DMS79 (cell line): ENCODE data around the gene KIF17.

Source experiments
- DNase-seq: peaks from one replicate; lab custom pipeline; 2025; lab: John Stamatoyannopoulos, UW

KIF17 gene

GRCh38 chr1:20710469-20711284, 7.1 kb downstream of the KIF17 start:
- no peak for DNase-seq

- no peak for DNase-seq
Measured at GRCh38 chr1:20709868-20710267, 7.9 kb downstream of the KIF17 start.

GRCh38 chr1:20708891-20709290, 8.9 kb downstream of the KIF17 start:
- no peak for DNase-seq

GRCh38 chr1:20708057-20708456, 9.8 kb downstream of the KIF17 start:
- DNase-seq, result no peak

GRCh38 chr1:20706841-20707240, 11.0 kb downstream of the KIF17 start:
- no peak for DNase-seq

GRCh38 chr1:20705203-20705755, 12.5 kb downstream of the KIF17 start:
- no peak for DNase-seq

- DNase-seq, result no peak
Measured at GRCh38 chr1:20704390-20705202, 13.2 kb downstream of the KIF17 start.

GRCh38 chr1:20703124-20703756, 14.6 kb downstream of the KIF17 start:
- DNase-seq, result no peak

GRCh38 chr1:20702416-20702815, 15.4 kb downstream of the KIF17 start:
- no peak for DNase-seq

- no peak for DNase-seq
Measured at GRCh38 chr1:20701847-20702246, 16.0 kb downstream of the KIF17 start.

- no peak for DNase-seq
Measured at GRCh38 chr1:20701446-20701845, 16.4 kb downstream of the KIF17 start.

- no peak for DNase-seq
Measured at GRCh38 chr1:20700636-20701215, 17.1 kb downstream of the KIF17 start.

GRCh38 chr1:20699558-20699957, 18.2 kb downstream of the KIF17 start:
- DNase-seq, result peak; percentile 25

- no peak for DNase-seq
Measured at GRCh38 chr1:20698195-20698910, 19.5 kb downstream of the KIF17 start.

- DNase-seq, result no peak
Measured at GRCh38 chr1:20697563-20697962, 20.2 kb downstream of the KIF17 start.

GRCh38 chr1:20696397-20697333, 21.1 kb downstream of the KIF17 start:
- peak; percentile 91 for DNase-seq

- DNase-seq, result no peak
Measured at GRCh38 chr1:20695515-20695914, 22.3 kb downstream of the KIF17 start.

GRCh38 chr1:20693623-20694022, 24.2 kb downstream of the KIF17 start:
- no peak for DNase-seq

- no peak for DNase-seq
Measured at GRCh38 chr1:20691872-20692271, 25.9 kb downstream of the KIF17 start.

- no peak for DNase-seq
Measured at GRCh38 chr1:20689645-20690056, 28.2 kb downstream of the KIF17 start.
